HUDEP-2 (cell line): ENCODE data around the gene SMDT1.

ENCODE experiments used
- DNase-seq, 76 experiments: peaks; one replicate each; lab custom pipeline; 2025; ENCODE audit not compliant: unreplicated experiment in 76 of 76; lab: John Stamatoyannopoulos, UW

The SMDT1 gene

GRCh38 chr22:42079319-42080251, at the start of gene SMDT1:
Gene SMDT1, plus strand, starts transcription at chr22:42079700. Its CDS starts 69 bp downstream, at chr22:42079769.
- DNase-seq = peak in 74 of 76 experiments; percentile 71 to 98 (median 95)

- DNase-seq = no peak
Observed at GRCh38 chr22:42033263-42034181, 46.0 kb upstream of the SMDT1 start.

- DNase-seq = no peak
Observed at GRCh38 chr22:42035256-42035655, 44.2 kb upstream of the SMDT1 start.

- no peak for DNase-seq
Observed at GRCh38 chr22:42039271-42039670, 40.2 kb upstream of the SMDT1 start.

GRCh38 chr22:42041784-42042183, 37.7 kb upstream of the SMDT1 start:
- DNase-seq = no peak

GRCh38 chr22:42050641-42051180, 28.8 kb upstream of the SMDT1 start:
- DNase-seq = no peak

GRCh38 chr22:42052765-42053164, 26.7 kb upstream of the SMDT1 start:
- DNase-seq = no peak

- no peak for DNase-seq
Observed at GRCh38 chr22:42056757-42057511, 22.6 kb upstream of the SMDT1 start.

- no peak for DNase-seq
Observed at GRCh38 chr22:42060489-42060888, 19.0 kb upstream of the SMDT1 start.

- no peak for DNase-seq
Observed at GRCh38 chr22:42061041-42061440, 18.5 kb upstream of the SMDT1 start.

- DNase-seq = no peak
Observed at GRCh38 chr22:42062506-42063170, 16.9 kb upstream of the SMDT1 start.

GRCh38 chr22:42064629-42065028, 14.9 kb upstream of the SMDT1 start:
- DNase-seq = no peak

GRCh38 chr22:42065438-42066125, 13.9 kb upstream of the SMDT1 start:
- no peak for DNase-seq

GRCh38 chr22:42066126-42066761, 13.3 kb upstream of the SMDT1 start:
- no peak for DNase-seq

GRCh38 chr22:42066937-42067336, 12.6 kb upstream of the SMDT1 start:
- DNase-seq = no peak

- no peak for DNase-seq
Observed at GRCh38 chr22:42067671-42068251, 11.7 kb upstream of the SMDT1 start.

- DNase-seq = no peak
Observed at GRCh38 chr22:42068291-42068690, 11.2 kb upstream of the SMDT1 start.

GRCh38 chr22:42069801-42070516, 9.5 kb upstream of the SMDT1 start:
- DNase-seq = peak in 7 of 76 experiments; percentile 4 to 65 (median 45)
